Measurements from ENCODE around the gene RAD51B. TPM values are rescaled to one million over a fixed set of nuclear protein-coding genes. Genes with fewer than 3 reads are reported as not detected.

The RAD51B gene
- total and polyA plus RNA-seq, 2 of the 13 experiments (the other 11 are each of a cell fraction or from before 2014, with no cell fraction given), result 7.0 to 9.5 TPM

DNA sequence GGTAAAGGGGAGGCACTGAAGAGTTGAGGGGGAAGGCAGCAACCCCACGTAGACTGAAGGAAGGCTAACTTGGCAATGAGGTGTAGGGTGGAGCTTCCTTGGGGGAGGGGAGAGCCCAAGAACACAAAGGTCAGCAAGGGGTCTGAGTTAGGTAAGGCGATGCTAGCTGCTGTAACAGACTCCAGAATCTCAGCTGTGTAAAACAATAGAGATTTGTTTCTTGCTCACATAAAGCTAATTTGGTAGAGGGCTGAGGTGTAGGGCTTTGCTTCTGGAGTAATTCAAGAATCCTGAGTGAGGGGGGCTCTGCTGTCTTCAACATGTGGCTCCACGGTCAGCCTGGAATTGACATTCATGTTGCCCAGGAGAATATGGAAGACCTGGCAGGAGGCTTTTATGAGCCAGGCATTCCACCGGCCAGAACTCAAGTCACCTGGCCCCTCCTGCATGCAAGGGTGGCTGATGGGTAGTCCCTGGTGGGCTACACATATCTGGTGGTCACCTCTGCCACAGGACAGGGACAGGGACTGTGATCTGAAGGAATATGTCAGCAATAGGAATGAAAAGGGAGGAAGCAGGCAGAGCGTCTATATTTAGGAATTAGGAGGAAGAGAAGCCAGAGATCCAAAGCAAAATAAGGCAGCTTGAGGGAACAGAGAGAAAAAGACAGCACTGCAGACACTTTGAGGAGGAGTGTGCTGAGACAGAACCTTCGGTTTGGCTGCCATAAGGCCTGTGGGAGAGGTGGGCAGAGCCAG lies 819.6 kb downstream of the RAD51B start (continued):
- TF ChIP-seq, protein P1, sequence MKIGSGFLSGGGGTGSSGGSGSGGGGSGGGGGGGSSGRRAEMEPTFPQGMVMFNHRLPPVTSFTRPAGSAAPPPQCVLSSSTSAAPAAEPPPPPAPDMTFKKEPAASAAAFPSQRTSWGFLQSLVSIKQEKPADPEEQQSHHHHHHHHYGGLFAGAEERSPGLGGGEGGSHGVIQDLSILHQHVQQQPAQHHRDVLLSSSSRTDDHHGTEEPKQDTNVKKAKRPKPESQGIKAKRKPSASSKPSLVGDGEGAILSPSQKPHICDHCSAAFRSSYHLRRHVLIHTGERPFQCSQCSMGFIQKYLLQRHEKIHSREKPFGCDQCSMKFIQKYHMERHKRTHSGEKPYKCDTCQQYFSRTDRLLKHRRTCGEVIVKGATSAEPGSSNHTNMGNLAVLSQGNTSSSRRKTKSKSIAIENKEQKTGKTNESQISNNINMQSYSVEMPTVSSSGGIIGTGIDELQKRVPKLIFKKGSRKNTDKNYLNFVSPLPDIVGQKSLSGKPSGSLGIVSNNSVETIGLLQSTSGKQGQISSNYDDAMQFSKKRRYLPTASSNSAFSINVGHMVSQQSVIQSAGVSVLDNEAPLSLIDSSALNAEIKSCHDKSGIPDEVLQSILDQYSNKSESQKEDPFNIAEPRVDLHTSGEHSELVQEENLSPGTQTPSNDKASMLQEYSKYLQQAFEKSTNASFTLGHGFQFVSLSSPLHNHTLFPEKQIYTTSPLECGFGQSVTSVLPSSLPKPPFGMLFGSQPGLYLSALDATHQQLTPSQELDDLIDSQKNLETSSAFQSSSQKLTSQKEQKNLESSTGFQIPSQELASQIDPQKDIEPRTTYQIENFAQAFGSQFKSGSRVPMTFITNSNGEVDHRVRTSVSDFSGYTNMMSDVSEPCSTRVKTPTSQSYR (CRISPR knock-in tag; IDR thresholded peaks at IDR 0.05; ENCODE audit: borderline replicate concordance), result peak; percentile 86
- TF ChIP-seq ZSCAN21 (CRISPR knock-in tag; IDR thresholded peaks at IDR 0.05; ENCODE audit: borderline replicate concordance), result no peak
- TF ChIP-seq, protein P2, sequence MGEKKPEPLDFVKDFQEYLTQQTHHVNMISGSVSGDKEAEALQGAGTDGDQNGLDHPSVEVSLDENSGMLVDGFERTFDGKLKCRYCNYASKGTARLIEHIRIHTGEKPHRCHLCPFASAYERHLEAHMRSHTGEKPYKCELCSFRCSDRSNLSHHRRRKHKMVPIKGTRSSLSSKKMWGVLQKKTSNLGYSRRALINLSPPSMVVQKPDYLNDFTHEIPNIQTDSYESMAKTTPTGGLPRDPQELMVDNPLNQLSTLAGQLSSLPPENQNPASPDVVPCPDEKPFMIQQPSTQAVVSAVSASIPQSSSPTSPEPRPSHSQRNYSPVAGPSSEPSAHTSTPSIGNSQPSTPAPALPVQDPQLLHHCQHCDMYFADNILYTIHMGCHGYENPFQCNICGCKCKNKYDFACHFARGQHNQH (CRISPR knock-in tag; IDR thresholded peaks at IDR 0.05), result 0 out of 2 replicates have a peak, but pooled peaks have one; percentile 23
- no peak for TF ChIP-seq GATAD1 (CRISPR knock-in tag; IDR thresholded peaks at IDR 0.05)
- TF ChIP-seq, protein P3, sequence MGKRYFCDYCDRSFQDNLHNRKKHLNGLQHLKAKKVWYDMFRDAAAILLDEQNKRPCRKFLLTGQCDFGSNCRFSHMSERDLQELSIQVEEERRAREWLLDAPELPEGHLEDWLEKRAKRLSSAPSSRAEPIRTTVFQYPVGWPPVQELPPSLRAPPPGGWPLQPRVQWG (CRISPR knock-in tag; IDR thresholded peaks at IDR 0.05; ENCODE audit: borderline replicate concordance, low read depth), result no peak
- peak; percentile 36; the same call in 1 of the 2 replicates for TF ChIP-seq HNF4A (CRISPR knock-in tag; IDR thresholded peaks at IDR 0.05)

Data from HepG2 (cell line).